A549 treated with GW870086 at 1 μM for 4 hours (cell line): ENCODE results near the gene MFSD6. TPM values are rescaled to one million over a fixed set of nuclear protein-coding genes. Genes with fewer than 3 reads are reported as not detected.

Source experiments
- total RNA-seq: library from RNA; stranded (reverse); fragments of 200-300 nt; extraction: Qiagen RNA extraction; gene quantifications from 5 replicates; pipeline ENCODE4 v1.2.3, GENCODE V29; 2022; ENCODE audit warnings: low read depth

MFSD6 gene
- 17.9 to 30.5 TPM (median 28.2 TPM) in 5 replicates for total RNA-seq

GRCh38 chr2:190407662-190408537 lies at the start of gene MFSD6:
Gene MFSD6, plus strand, starts transcription at chr2:190408355. Its CDS starts 27,675 bp downstream, at chr2:190436030.

GRCh38 chr2:190534310-190535120 lies 126.4 kb downstream of the MFSD6 start, which contains the start of gene NEMP2:
Gene NEMP2, minus strand, starts transcription at chr2:190534722. Its CDS starts 67 bp downstream, at chr2:190534655.

Other genes with a start within 250 kb of the MFSD6 start
- gene HIBCH, start 88.5 kb upstream of the MFSD6 start, total RNA-seq = 13.4 to 16.2 TPM (median 14.3 TPM) in 5 replicates
- gene INPP1, start 64.8 kb upstream of the MFSD6 start, total RNA-seq = 25.1 to 32.0 TPM (median 29.0 TPM) in 5 replicates
- gene NEMP2, start 126.4 kb downstream of the MFSD6 start, total RNA-seq = 5.1 to 9.4 TPM (median 7.9 TPM) in 5 replicates
- 26.2 to 42.9 TPM (median 40.0 TPM) in 5 replicates for gene NAB1, start 240.7 kb downstream of the MFSD6 start, total RNA-seq